ENCODE results near the gene KMT2D. TPM values are rescaled to one million over a fixed set of nuclear protein-coding genes. Genes with fewer than 3 reads are reported as not detected.

Gene KMT2D
- total RNA-seq, 1 donor from 2014 or later, result 106 TPM

DNA sequence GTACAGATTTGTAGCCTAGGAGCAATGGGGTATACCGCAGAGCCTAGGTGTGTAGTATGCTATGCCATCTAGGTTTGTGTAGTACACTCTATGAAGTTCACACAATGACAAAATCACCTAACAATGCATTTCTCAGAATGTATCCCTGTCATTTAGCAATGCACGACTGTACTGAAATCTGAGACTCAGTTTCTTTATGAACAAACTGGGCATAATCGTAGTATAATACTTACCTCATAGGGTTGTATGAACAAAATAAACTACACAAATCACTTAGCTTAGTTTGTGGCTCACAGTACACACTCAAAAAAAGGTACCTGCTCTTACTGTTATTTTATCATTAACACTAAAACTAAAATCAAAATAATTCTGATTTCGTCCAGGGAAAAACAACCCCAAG, 35.1 kb downstream of the KMT2D start:
- H3K4me1 ChIP-seq, result no peaks in the 10 kb centered on the region
- no peaks in the 10 kb centered on the region for H3K27me3 ChIP-seq
- no peak overlapping the region for H3K27ac ChIP-seq
- H3K4me3 ChIP-seq, result no peak overlapping the region
- TF ChIP-seq, protein P1, sequence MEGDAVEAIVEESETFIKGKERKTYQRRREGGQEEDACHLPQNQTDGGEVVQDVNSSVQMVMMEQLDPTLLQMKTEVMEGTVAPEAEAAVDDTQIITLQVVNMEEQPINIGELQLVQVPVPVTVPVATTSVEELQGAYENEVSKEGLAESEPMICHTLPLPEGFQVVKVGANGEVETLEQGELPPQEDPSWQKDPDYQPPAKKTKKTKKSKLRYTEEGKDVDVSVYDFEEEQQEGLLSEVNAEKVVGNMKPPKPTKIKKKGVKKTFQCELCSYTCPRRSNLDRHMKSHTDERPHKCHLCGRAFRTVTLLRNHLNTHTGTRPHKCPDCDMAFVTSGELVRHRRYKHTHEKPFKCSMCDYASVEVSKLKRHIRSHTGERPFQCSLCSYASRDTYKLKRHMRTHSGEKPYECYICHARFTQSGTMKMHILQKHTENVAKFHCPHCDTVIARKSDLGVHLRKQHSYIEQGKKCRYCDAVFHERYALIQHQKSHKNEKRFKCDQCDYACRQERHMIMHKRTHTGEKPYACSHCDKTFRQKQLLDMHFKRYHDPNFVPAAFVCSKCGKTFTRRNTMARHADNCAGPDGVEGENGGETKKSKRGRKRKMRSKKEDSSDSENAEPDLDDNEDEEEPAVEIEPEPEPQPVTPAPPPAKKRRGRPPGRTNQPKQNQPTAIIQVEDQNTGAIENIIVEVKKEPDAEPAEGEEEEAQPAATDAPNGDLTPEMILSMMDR (IDR thresholded peaks at IDR 0.05), result no peak
- H3K9me3 ChIP-seq, result no peaks in the 10 kb centered on the region
- H3K36me3 ChIP-seq, result peaks cover 76 to 90% of the 10 kb centered on the region in 2 donors
- intact Hi-C loops (cut with DNase I), result no loop called here
- no peak for DNase-seq (ENCODE audit: low spot score in 2 of 2)

DNA sequence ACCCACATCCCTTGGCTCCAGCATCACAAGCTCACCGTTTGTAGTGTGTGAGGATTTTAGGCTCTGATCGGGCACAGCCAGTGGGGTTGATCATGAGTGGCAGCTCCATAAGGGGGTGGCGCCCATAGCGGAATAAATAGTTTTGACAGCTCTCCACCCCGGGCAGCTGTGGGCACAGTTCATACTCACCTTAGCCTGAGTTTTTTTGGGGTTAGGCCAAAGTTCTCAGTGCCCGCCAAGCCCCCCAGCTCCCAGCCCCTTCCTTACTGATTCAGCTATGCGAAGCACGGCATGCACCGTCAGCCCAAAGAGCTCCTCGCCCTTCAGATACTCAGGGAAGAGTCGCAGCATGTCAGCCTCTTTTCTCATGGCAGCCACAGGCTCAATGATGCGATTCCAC, 36.1 kb downstream of the KMT2D start:
- no peak overlapping the region for H3K27ac ChIP-seq
- H3K36me3 ChIP-seq, result peaks cover 76 to 89% of the 10 kb centered on the region in 2 donors
- TF ChIP-seq, protein P1 (IDR thresholded peaks at IDR 0.05), result no peak
- intact Hi-C loops (cut with DNase I), result no loop called here
- H3K27me3 ChIP-seq, result no peaks in the 10 kb centered on the region
- no peaks in the 10 kb centered on the region for H3K9me3 ChIP-seq
- DNase-seq (ENCODE audit: low spot score in 2 of 2), result no peak
- peaks cover 0 to 2% of the 10 kb centered on the region in 2 donors for H3K4me1 ChIP-seq
- no peak overlapping the region for H3K4me3 ChIP-seq

DNA sequence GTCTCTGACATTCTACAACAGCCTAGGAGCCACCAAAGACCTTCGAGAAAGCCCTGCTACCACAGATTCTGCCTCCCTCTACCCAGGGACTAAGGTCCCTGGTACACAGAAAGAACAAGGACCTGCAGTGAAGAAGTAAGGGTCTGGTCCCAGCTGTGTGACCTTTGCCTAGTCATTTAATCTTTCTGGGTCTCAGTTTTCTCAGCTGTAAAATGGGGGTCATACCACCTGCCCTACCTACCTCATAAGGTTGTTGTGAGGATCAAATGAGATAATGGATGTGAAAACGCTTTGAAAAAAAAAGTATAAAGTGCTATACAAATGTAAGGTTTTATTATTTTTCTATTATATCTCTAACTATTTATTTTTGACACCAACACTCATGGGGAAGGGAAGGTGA, 36.8 kb downstream of the KMT2D start:
- no peak for DNase-seq (ENCODE audit: low spot score in 2 of 2)
- TF ChIP-seq, protein P1 (IDR thresholded peaks at IDR 0.05), result no peak
- Histone ChIP-seq H3K27ac (no peak overlapping the region), H3K27me3 (no peaks in the 10 kb centered on the region), H3K4me1 (peaks cover 0 to 6% of the 10 kb centered on the region in 2 donors), H3K36me3 (peaks cover 72 to 82% of the 10 kb centered on the region in 2 donors), H3K9me3 (no peaks in the 10 kb centered on the region), H3K4me3 (no peak overlapping the region)
- intact Hi-C loops (cut with DNase I), result no loop called here

DNA sequence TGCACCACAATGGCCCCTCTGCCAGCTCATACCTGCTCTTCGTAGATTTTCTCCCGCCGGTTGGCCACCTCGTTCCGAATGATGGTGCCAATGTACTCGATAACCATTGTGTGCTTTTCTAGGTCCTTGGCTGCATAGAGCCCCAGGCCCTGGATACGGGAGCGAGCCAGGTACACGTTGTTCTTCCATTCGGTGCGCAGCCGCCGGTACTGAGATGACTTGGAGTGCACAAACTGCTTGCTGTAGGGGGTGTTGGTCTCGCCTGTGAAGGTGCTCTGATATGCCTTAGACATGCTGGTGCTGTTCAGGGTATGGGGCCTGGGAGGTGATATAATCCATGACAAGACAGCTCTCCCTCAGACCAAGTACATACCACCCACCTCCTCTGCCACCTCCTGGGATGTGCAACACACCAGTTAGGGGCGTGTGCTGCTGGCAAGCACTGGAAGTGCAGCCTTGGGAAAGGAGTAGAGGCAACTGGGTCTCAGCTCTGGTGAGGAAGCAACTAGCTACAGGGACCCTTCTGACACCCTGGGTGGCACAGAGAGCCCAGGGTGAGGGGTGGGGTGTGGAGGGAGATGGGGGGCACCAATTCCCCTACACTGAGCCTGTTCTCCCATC, 37.9 kb downstream of the KMT2D start:
- Histone ChIP-seq H3K4me1 (peaks cover 0 to 6% of the 10 kb centered on the region in 2 donors), H3K4me3 (no peak overlapping the region), H3K9me3 (no peaks in the 10 kb centered on the region), H3K27me3 (no peaks in the 10 kb centered on the region), H3K36me3 (peaks cover 61 to 71% of the 10 kb centered on the region in 2 donors), H3K27ac (no peak overlapping the region)
- intact Hi-C loops (cut with DNase I), result no loop called here
- TF ChIP-seq, protein P1 (IDR thresholded peaks at IDR 0.05), result no peak
- DNase-seq (ENCODE audit: low spot score in 2 of 2), result no peak

DNA sequence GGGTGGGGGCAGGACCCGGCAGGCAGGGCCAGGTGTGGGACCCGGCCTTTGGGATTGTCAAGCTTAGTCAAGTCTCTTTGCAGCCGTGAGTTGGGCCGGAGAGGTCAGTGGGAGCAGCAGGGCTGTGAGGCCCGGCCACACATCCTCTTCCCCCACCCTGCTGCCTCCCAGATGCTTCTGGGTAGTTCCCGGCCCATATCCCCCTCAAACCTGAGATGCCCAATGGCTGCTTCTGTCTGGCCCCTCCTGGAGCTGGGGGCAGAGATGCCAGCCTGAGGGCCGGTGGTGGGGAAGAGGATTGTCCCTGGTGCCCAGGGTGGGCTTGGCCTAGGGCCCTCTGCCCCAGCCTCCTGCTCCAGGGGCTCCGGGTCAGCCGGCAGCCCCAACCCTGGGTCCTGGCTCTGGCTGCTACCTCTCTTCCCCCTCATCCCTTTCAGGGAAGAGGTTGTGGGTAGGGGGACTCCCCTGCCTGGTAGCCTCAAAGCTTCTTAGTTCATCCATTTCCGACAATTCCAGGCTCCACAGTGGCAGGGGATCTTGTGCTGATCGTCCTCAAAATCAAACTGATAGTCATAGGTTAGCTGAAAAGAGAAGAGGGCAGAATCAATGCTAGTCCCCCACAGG, 39.2 kb downstream of the KMT2D start:
- TF ChIP-seq, protein P1 (IDR thresholded peaks at IDR 0.05), result no peak
- intact Hi-C loops (cut with DNase I), result no loop called here
- DNase-seq (ENCODE audit: low spot score in 2 of 2), result no peak

More for the DNA sequence above, 39.2 kb downstream of the KMT2D start:
- Histone ChIP-seq H3K36me3 (peaks cover 48 to 58% of the 10 kb centered on the region in 2 donors), H3K9me3 (no peaks in the 10 kb centered on the region), H3K27ac (no peak overlapping the region), H3K27me3 (no peaks in the 10 kb centered on the region), H3K4me3 (no peak overlapping the region), H3K4me1 (peaks cover 0 to 6% of the 10 kb centered on the region in 2 donors)
